Activated naive CD4-positive, alpha-beta T cell treated with anti-CD3 and anti-CD28 coated beads for 36 hours (primary cell): Measurements from ENCODE around the gene TAOK3. TPM values are rescaled to one million over a fixed set of nuclear protein-coding genes. Genes with fewer than 3 reads are reported as not detected.

Experiments
- CTCF ChIA-PET: fragments of 350-600 bp; sonication (Branson Sonifier 250); formaldehyde crosslinking; loops from one replicate; lab custom pipeline; 2021; ENCODE audit warnings: antibody characterized with exemption; lab: Charles Lee
- DNase-seq: peaks from one replicate; pipeline ENCODE4 v3.0.0-alpha.2; 2020
- H3K27ac Mint-ChIP-seq: one replicate; pipeline ENCODE4 v1.8.0; 2021; ENCODE audit warnings: mild to moderate bottlenecking, mixed read lengths
- H3K27me3 Mint-ChIP-seq: one replicate; pipeline ENCODE4 v1.8.0; 2021; ENCODE audit warnings: low read depth, mixed read lengths
- H3K36me3 Mint-ChIP-seq: one replicate; pipeline ENCODE4 v1.8.0; 2021; ENCODE audit warnings: low read depth, mixed read lengths
- H3K4me1 Mint-ChIP-seq: one replicate; pipeline ENCODE4 v1.8.0; 2021; ENCODE audit warnings: low read depth, mixed read lengths
- H3K4me3 Mint-ChIP-seq: one replicate; pipeline ENCODE4 v1.8.0; 2021; ENCODE audit warnings: mild to moderate bottlenecking, moderate library complexity, mixed read lengths
- H3K9me3 Mint-ChIP-seq: one replicate; pipeline ENCODE4 v1.8.0; 2021; ENCODE audit warnings: mixed read lengths
- intact Hi-C: fragments of 100-400 bp; cut with micrococcal nuclease; formaldehyde crosslinking; loops from one replicate; pipeline ENCODE4 v1.15.1; 2023
- total RNA-seq, 2 experiments: library from RNA; stranded (reverse); gene quantifications; one replicate each; pipeline ENCODE4 v1.2.3, GENCODE V29; 2021

The TAOK3 gene
- total RNA-seq, 2 experiments from 2014 or later, result 49.1 to 49.2 TPM

DNA sequence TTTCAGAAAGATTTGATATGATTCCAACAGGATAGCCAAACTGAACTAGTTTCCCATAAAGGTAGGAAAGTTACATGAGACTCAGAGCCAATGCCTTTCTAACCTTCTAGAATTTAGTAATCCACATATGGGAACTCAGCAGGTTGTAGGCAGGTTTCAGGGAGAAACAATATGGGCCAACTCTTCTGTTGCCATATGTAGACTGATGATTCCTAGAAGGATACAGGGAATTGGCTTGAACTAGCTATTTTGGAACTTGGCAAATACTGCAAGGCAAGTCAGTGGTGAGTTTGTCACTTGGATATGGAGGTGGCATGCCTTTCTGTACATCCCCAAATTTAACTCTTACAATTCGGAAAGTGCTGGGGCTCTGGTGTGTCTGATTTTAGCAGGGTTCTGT is 19.1 kb upstream of the TAOK3 start:
- intact Hi-C loops, result no loop called here
- CTCF ChIA-PET, result interaction anchor here (3.1 kb wide), 1 partner anchor 15 kb away, joined by 24 read pairs; the partner anchor contains the start of gene SUDS3
- H3K4me3 Mint-ChIP-seq, result no peak overlapping the region

DNA sequence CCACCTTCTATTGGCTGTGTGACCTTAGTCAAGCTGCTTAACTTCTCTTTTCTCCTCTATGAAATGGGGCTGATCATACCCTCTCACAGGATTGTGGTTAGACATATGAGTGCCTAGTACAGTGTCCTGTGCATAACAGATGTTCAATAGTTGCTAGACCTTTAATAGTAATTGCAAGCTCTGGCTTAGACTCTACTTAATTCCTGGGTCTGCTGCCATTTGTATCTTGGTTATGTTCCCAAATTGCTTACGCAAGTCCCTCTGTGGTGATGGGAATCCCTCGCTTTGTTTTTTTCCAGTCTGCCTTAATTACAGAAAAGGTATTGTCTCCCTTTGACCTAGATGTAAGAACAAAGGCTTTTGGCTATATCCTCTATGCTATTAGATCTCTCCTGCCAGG is 18.7 kb upstream of the TAOK3 start:
- DNase-seq, result no peak
- H3K27ac Mint-ChIP-seq, result no peak overlapping the region
- CTCF ChIA-PET, result interaction anchor here (3.1 kb wide), 1 partner anchor 14 kb away, joined by 24 read pairs; the partner anchor contains the start of gene SUDS3
- peaks cover 39% of the 10 kb centered on the region for H3K36me3 Mint-ChIP-seq
- no peak overlapping the region for H3K4me3 Mint-ChIP-seq
- intact Hi-C loops, result no loop called here
- H3K4me1 Mint-ChIP-seq, result no peaks in the 10 kb centered on the region
- H3K27me3 Mint-ChIP-seq, result no peaks in the 10 kb centered on the region
- no peaks in the 10 kb centered on the region for H3K9me3 Mint-ChIP-seq

More for the DNA sequence above, 19.1 kb upstream of the TAOK3 start:
- H3K36me3 Mint-ChIP-seq, result peaks cover 38% of the 10 kb centered on the region
- H3K27ac Mint-ChIP-seq, result no peak overlapping the region
- H3K4me1 Mint-ChIP-seq, result no peaks in the 10 kb centered on the region
- H3K27me3 Mint-ChIP-seq, result no peaks in the 10 kb centered on the region
- H3K9me3 Mint-ChIP-seq, result no peaks in the 10 kb centered on the region
- no peak for DNase-seq

DNA sequence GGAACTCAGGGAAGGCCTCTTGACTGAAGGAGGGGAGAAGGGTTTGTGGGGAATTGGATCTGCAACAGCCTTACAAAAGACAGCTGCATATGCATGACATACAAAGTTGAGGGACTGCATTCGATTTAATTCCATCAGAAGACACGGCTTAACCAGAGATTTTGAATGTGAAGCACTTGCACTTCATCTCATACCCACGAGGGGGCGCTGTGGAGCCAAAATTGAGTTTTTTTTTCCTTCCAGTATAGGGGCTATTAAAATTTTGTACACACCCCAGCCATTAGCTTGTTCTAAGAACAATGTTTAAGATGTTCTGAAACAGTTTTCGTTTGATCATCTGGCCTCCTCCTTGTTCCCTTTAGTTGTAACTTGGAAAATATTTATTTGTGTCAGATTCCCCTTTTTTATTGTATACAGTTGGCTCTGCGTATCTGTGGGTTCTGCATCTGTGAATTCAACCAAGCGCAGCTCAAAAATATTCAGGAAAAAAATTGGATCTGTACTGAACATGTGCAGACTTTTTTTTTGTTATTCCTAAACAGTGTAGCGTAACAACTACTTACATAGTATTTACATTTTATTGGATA is 5.3 kb upstream of the TAOK3 start:
- CTCF ChIA-PET, result interaction anchor here (0.5 to 5.0 kb wide), 26 partner anchors 11 to 1114 kb away, joined by 3 to 91 read pairs (median 5); partner anchors contain the start of gene PEBP1
- Mint-ChIP-seq H3K27me3 (no peaks in the 10 kb centered on the region), H3K27ac (peak overlapping the region; percentile 33), H3K4me3 (peak overlapping the region; percentile 94), H3K4me1 (peaks cover 33% of the 10 kb centered on the region), H3K36me3 (peaks cover 6% of the 10 kb centered on the region), H3K9me3 (no peaks in the 10 kb centered on the region)
- intact Hi-C loops, result loop anchor here (1.0 to 10.0 kb wide), 4 partner anchors 211 to 1627 kb away; partner anchors contain the start of gene WSB2
- peak; percentile 86 for DNase-seq

DNA sequence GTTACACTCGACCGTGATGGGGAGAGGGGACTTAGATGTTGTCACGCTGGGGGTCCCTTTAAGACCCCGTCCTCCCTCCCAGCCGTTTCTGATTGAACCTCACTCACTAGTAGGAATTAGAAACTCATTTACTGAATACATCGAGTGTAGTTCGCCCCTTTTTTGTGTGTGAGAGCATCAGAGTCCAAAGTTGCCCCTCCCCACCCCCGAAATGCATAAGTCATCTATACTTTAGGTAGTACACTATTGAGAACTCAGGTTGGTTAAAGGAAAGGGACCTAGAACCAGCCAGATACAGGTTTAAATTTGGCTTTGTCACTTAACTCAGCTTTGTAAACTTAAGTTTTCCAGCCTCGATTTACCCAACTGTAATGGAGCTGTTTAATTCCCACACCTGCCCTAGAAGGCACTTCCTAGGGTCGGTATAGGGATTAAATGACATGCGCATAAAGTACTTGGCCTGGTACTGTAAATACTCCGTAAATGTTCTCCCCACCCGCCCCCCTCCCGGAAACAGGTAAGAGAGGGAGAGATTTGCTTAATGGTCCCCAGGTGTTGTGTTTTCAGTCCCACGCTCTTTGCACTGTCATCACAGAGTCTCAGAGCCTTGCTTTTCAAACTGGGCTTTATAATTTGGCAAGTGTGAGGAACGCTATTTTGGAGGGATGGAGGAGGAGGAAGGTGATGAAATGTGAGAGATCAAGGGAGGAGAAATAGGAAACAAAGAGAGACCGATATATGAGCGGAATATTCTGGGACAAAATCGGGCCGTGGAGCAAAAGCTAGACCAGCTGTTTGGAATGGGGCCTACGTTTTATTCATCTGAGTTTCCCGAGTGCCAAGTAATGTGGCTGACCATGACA is 4.5 kb upstream of the TAOK3 start:
- Mint-ChIP-seq H3K36me3 (peaks cover 6% of the 10 kb centered on the region), H3K4me1 (peaks cover 33% of the 10 kb centered on the region), H3K4me3 (peak overlapping the region; percentile 94), H3K27me3 (no peaks in the 10 kb centered on the region), H3K9me3 (no peaks in the 10 kb centered on the region), H3K27ac (peak overlapping the region; percentile 88)
- intact Hi-C loops, result loop anchor here (2.0 to 10.0 kb wide), 3 partner anchors 210 to 1628 kb away; partner anchors contain the start of gene WSB2
- peak; percentile 29 for DNase-seq
- CTCF ChIA-PET, result interaction anchor here (0.6 to 5.0 kb wide), 36 partner anchors 12 to 1036 kb away, joined by 3 to 91 read pairs (median 4); partner anchors contain the start of gene PEBP1

DNA sequence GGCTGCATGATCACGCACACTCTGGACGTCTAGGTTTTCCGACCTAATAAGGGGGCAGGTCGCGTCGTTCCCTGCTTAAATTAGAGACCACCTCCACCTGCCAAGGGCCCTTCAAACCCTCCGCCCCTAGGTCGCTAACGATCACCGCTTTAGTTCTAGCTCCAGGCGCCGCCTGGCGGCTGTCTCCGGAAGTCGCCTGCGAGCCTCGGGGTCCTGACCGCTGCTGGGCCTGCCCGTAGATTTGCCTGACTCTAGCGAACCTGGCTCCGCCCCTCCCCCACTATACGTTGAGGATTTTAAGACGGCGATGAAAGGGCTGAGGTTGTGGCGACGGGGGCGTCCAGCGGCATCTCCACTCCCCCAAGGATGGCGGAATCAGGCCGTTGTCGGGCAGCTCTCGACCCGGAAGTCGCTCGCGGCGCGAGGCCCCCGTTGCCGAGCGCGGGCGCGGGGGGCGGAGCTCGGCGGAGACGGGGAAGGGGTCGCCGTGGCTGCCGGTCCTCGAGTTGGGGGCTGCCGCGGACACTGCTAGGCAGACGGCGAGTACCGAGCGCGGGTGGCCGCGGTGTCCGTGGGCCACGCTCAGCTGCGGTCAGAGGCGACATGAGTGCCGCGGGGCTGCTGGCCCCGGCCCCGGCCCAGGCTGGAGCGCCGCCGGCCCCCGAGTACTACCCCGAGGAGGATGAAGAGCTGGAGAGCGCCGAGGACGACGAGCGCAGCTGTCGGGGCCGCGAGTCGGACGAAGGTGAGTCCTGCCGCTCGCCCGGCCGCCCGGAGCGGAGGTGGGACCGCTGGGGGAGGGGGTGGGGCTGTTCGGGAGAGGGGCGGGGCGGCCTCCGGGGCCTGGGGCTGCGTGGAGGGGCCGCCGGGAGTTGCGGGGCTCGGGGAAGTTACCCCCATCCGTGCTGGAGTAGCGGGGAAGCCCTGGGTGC is 3.6 kb upstream of the TAOK3 start, which contains the start of gene SUDS3:
SUDS3 (plus strand) TSS at position 467 of the 932 bp plus-strand sequence; CDS start at position 604, 137 bp downstream.
- intact Hi-C loops, result loop anchor here (1.0 to 10.0 kb wide), 8 partner anchors 194 to 1628 kb away; partner anchors contain the start of genes PEBP1, RFC5 and WSB2
- H3K4me3 Mint-ChIP-seq, result peak within 1 kb of the TSS; percentile 94
- CTCF ChIA-PET, result interaction anchor here (0.6 to 5.0 kb wide), 49 partner anchors 11 to 1291 kb away, joined by 3 to 91 read pairs (median 4); partner anchors contain the start of genes PEBP1, PRKAB1 and RFC5

DNA sequence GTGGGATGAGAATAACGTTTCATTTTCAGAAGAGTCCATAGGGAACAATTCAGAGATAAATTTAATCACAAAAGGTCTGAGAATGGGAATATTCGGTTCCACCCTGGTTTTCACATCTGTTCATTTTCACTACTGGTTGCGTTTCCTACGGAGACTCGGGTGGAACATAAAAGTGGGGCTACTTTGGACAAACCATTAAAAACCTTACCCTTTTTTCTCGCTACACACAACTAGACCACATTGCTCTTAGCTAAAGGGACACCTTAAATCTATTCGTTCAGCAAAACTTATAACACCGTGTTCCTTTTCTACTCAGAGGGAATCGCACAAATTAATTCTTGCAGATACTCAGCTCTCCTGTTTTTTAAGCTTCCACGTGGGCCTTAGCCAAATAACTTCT is 2.6 kb upstream of the TAOK3 start:
- Mint-ChIP-seq H3K27ac (no peak overlapping the region), H3K4me1 (peaks cover 40% of the 10 kb centered on the region), H3K36me3 (peaks cover 3% of the 10 kb centered on the region), H3K27me3 (no peaks in the 10 kb centered on the region), H3K9me3 (no peaks in the 10 kb centered on the region), H3K4me3 (peak overlapping the region; percentile 94)
- intact Hi-C loops, result loop anchor here (5.0 to 10.0 kb wide), 2 partner anchors 208 to 1629 kb away; no protein-coding TSS in a partner anchor
- DNase-seq, result no peak
- CTCF ChIA-PET, result interaction anchor here (0.6 to 5.0 kb wide), 46 partner anchors 10 to 1292 kb away, joined by 3 to 91 read pairs (median 4); partner anchors contain the start of genes PEBP1, PRKAB1 and RFC5

More for the DNA sequence above, 3.6 kb upstream of the TAOK3 start, which contains the start of gene SUDS3:
- no peaks in the 10 kb centered on the region for H3K9me3 Mint-ChIP-seq
- no peaks in the 10 kb centered on the region for H3K27me3 Mint-ChIP-seq
- H3K27ac Mint-ChIP-seq, result peak within 1 kb of the TSS; percentile 99
- DNase-seq, result peak; percentile 96
- peaks cover 33% of the 10 kb centered on the region for H3K4me1 Mint-ChIP-seq
- H3K36me3 Mint-ChIP-seq, result peaks cover 4% of the 10 kb centered on the region

DNA sequence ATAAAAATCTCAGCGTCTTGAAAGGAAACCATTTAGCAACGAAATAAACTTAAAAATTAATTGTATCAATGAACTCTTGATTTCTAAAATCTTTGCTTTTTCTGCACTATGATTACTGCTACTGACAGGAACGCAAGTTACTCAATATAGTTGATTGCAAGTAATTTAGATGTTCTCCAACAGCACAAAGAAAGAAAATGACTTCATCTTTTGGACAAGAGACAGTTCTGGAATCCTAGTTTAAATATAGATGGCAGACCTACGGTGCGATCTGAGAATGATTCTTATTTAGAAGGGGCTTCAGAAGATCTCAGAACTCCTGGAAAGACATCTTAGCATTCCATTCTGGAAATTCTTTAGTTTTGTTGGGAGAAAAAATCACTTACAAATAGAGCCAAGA is 2.2 kb upstream of the TAOK3 start:
- Mint-ChIP-seq H3K4me1 (peaks cover 44% of the 10 kb centered on the region), H3K36me3 (peaks cover under 1% of the 10 kb centered on the region), H3K27me3 (no peaks in the 10 kb centered on the region), H3K9me3 (no peaks in the 10 kb centered on the region), H3K4me3 (no peak overlapping the region), H3K27ac (no peak overlapping the region)
- intact Hi-C loops, result loop anchor here (5.0 to 10.0 kb wide), 4 partner anchors 68 to 1630 kb away; partner anchors contain the start of gene FBXO21
- CTCF ChIA-PET, result interaction anchor here (0.6 to 5.0 kb wide), 15 partner anchors 17 to 1293 kb away, joined by 3 to 91 read pairs (median 6); partner anchors contain the start of gene PRKAB1
- no peak for DNase-seq

DNA sequence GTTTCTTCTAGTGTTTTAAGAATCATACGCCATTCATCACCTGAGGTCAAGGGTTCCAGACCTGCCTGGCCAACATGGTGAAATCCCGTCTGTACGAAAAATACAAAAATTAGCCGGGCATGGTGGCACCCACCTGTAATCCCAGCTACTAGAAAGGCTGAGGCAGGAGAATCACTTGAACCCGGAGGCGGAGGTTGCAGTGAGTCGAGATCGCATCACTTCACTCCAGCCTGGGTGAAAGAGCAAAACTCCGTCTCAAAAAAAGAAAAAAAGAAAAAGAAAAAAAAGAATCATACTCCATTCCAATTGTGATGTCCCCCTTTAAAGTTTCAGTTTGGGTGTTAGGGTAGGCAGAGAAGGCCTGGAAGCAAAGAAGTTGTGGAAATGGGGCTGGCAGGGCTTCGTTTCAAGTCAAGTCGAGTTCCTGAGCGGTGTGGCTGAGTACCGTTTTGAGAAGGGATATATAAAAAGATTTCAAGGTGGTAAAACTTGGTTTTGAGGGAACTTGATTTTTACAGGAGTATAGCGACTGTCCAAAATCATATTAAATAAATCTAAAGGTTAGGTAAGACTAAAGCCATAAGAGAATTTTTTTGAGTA is 1.5 kb upstream of the TAOK3 start:
- no peak overlapping the region for H3K27ac Mint-ChIP-seq
- no peaks in the 10 kb centered on the region for H3K9me3 Mint-ChIP-seq
- peaks cover 44% of the 10 kb centered on the region for H3K4me1 Mint-ChIP-seq
- H3K4me3 Mint-ChIP-seq, result peak overlapping the region; percentile 19
- no peaks in the 10 kb centered on the region for H3K27me3 Mint-ChIP-seq
- intact Hi-C loops, result loop anchor here (5.0 to 10.0 kb wide), 3 partner anchors 67 to 1631 kb away; partner anchors contain the start of gene FBXO21
- CTCF ChIA-PET, result interaction anchor here (1.0 to 5.0 kb wide), 4 partner anchors 17 to 253 kb away, joined by 3 to 91 read pairs (median 6); no protein-coding TSS in a partner anchor
- no peak for DNase-seq
- H3K36me3 Mint-ChIP-seq, result no peaks in the 10 kb centered on the region

DNA sequence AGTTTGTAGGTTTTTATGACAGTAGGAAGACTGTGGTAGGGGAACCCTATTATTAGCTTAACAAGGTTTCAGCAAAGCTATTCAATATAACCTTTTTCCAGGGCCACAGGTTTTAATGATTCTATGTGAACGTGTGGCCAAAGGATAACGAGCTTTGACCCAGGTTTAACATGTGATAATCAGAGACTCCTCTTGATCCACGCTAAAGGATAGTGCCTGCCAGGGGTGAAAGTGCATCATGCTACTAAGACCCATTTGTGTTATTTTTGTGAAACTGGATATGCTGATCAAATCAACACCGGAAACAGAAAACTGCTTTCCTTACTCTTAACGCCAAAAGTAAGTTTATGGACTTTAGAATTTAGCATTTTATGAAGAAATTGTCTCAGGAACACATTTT is 909 bp upstream of the TAOK3 start:
- CTCF ChIA-PET, result interaction anchor here (1.0 to 1.3 kb wide), 4 partner anchors 16 to 252 kb away, joined by 3 to 8 read pairs (median 4); no protein-coding TSS in a partner anchor
- intact Hi-C loops, result loop anchor here (1.0 to 10.0 kb wide), 5 partner anchors 14 to 1631 kb away; partner anchors contain the start of gene FBXO21
- H3K27ac Mint-ChIP-seq, result peak overlapping the region; percentile 89
- no peak for DNase-seq
- H3K27me3 Mint-ChIP-seq, result no peaks in the 10 kb centered on the region
- H3K4me3 Mint-ChIP-seq, result peak overlapping the region; percentile 95
- peaks cover 44% of the 10 kb centered on the region for H3K4me1 Mint-ChIP-seq
- no peaks in the 10 kb centered on the region for H3K9me3 Mint-ChIP-seq
- no peaks in the 10 kb centered on the region for H3K36me3 Mint-ChIP-seq
